K562 (cell line): ENCODE results near the gene FSHR. TPM values are rescaled to one million over a fixed set of nuclear protein-coding genes. Genes with fewer than 3 reads are reported as not detected.

Experiments
- ATAC-seq: fragments of 200-7000 bp; cut with Tn5 transposase; 3 replicates; pipeline ENCODE4 v1.9.1; 2020; ENCODE audit warnings: moderate library complexity
- BruUV-seq: library from RNA; stranded (reverse); fragments of 400-500 nt; replicated peaks from 2 replicates; lab custom pipeline; 2021; lab: Mats Ljungman, UMichigan
- CTCF ChIA-PET: fragments of 300-600 bp; formaldehyde crosslinking; extraction: SDS; loops from one replicate; lab custom pipeline; 2021; ENCODE audit warnings: low intra/inter-chr PET ratio; lab: Yijun Ruan, JAX
- POLR2A ChIA-PET: fragments of 300-600, 350-650 bp; sonication (Branson Sonifier 250); formaldehyde crosslinking; extraction: SDS; loops from one replicate; lab custom pipeline; 2021; ENCODE audit warnings: antibody characterized with exemption, inconsistent platforms; lab: Yijun Ruan, JAX
- DNase-seq, 4 experiments: peaks; one replicate each; pipeline versions ENCODE4 v3.0.0 to v3.0.0-alpha.2; 2011 to 2018; ENCODE audit warnings: low spot score in 3 of 4, mixed read lengths in 3 of 4; ENCODE audit errors: extremely low read depth in 1 of 4
- FAIRE-seq: peaks from 2 replicates; lab custom pipeline; 2011; peaks lifted over from hg19 to GRCh38; lab: Jason Lieb, UNC
- H2AFZ ChIP-seq: 2 replicates; pipeline ENCODE4 v1.6.0; 2011; ENCODE audit warnings: low read depth, low read length, control low read depth, inconsistent platforms
- H3K27ac ChIP-seq: fragments of 200-600 bp; 3 replicates; pipeline ENCODE4 v1.8.0; 2011; ENCODE audit warnings: low read depth, mild to moderate bottlenecking, control low read depth, inconsistent platforms, low read length, moderate library complexity, mixed read lengths; ENCODE audit errors: extremely low read depth
- H3K27me3 ChIP-seq, 2 experiments: fragments of 300-600 bp in 1 of 2; 2 replicates in 1 of 2; 3 replicates in 1 of 2; pipeline versions ENCODE4 v1.6.0 to v1.8.0; 2011; ENCODE audit warnings: inconsistent platforms in 2 of 2, low read length in 2 of 2, mild to moderate bottlenecking in 1 of 2, mixed read lengths in 1 of 2, moderate library complexity in 1 of 2; ENCODE audit not compliant: control insufficient read depth in 2 of 2, insufficient read depth in 2 of 2
- H3K36me3 ChIP-seq: fragments of 300-600 bp; 3 replicates; pipeline ENCODE4 v1.8.0; 2011; ENCODE audit warnings: mild to moderate bottlenecking, low read length, inconsistent platforms; ENCODE audit not compliant: control insufficient read depth, insufficient read depth
- H3K4me1 ChIP-seq, 2 experiments: fragments of 200-600 bp in 1 of 2; replicated peaks in 1 of 2; 2 replicates in 1 of 2; 3 replicates in 1 of 2; pipeline versions ENCODE4 v1.5.1 to v1.8.0; 2011; ENCODE audit warnings: inconsistent platforms in 2 of 2, low read length in 2 of 2, mild to moderate bottlenecking in 1 of 2, mixed read lengths in 1 of 2, moderate library complexity in 1 of 2; ENCODE audit not compliant: control insufficient read depth in 2 of 2, insufficient read depth in 2 of 2
- H3K4me2 ChIP-seq: 2 replicates; pipeline ENCODE4 v1.6.1; 2011; ENCODE audit warnings: low read length, control low read depth, inconsistent platforms, mixed read lengths; ENCODE audit not compliant: insufficient read depth
- H3K4me3 ChIP-seq: fragments of 200-600 bp; sonication (generic), shearing (Covaris generic); 2 replicates; pipeline ENCODE4 v1.5.1; 2016; ENCODE audit warnings: control low read depth, inconsistent platforms
- H3K79me2 ChIP-seq: fragments of 200-600 bp; 3 replicates; pipeline ENCODE4 v1.8.0; 2011; ENCODE audit warnings: low read length, inconsistent platforms; ENCODE audit not compliant: control insufficient read depth, insufficient read depth
- H3K9ac ChIP-seq, 2 experiments: 2 replicates each; pipeline versions ENCODE4 v1.6.0 to v1.6.1; 2011; ENCODE audit warnings: low read depth in 2 of 2, low read length in 2 of 2, control low read depth in 1 of 2, inconsistent platforms in 1 of 2, mild to moderate bottlenecking in 1 of 2, mixed read lengths in 1 of 2; ENCODE audit not compliant: insufficient read depth in 1 of 2
- H3K9me1 ChIP-seq: one replicate; pipeline ENCODE4 v1.6.0; 2011; ENCODE audit warnings: inconsistent platforms, mild to moderate bottlenecking, low read length, moderate library complexity; ENCODE audit not compliant: control insufficient read depth, insufficient read depth
- H3K9me3 ChIP-seq: replicated peaks from 2 replicates; pipeline ENCODE4 v1.5.1; 2011; ENCODE audit warnings: low read depth, low read length, inconsistent platforms; ENCODE audit not compliant: control insufficient read depth, insufficient read depth
- H4K20me1 ChIP-seq: replicated peaks from 2 replicates; pipeline ENCODE4 v1.6.1; 2011; ENCODE audit warnings: low read length, inconsistent platforms, mixed read lengths; ENCODE audit not compliant: control insufficient read depth, insufficient read depth
- CC2D1A ChIP-seq: fragments of 450-650 bp; IDR thresholded peaks from 2 replicates; pipeline ENCODE4 v1.6.1; 2017; ENCODE audit warnings: mild to moderate bottlenecking
- CCAR2 ChIP-seq: fragments of 200-400 bp; formaldehyde crosslinking; IDR thresholded peaks from 2 replicates; pipeline ENCODE4 v1.6.1; 2017; ENCODE audit warnings: mild to moderate bottlenecking, low read depth, low read length
- DLX4 ChIP-seq: fragments of 250-450 bp; sonication (Bioruptor Pico); IDR thresholded peaks from 2 replicates; pipeline ENCODE4 v1.6.1; 2021; ENCODE audit warnings: mild to moderate bottlenecking
- IRF2 ChIP-seq: sonication (generic); formaldehyde crosslinking; IDR thresholded peaks from 2 replicates; pipeline ENCODE4 v1.8.1; 2022; ENCODE audit warnings: mild to moderate bottlenecking, missing genetic modification reagents
- KLF13 ChIP-seq: fragments of 450-650 bp; IDR thresholded peaks from 2 replicates; pipeline ENCODE4 v1.6.1; 2016; ENCODE audit warnings: missing genetic modification characterization, low read depth, mild to moderate bottlenecking, missing compliant biosample characterization, moderate library complexity, borderline replicate concordance
- MTA3 ChIP-seq: fragments of 450-650 bp; formaldehyde crosslinking; IDR thresholded peaks from 2 replicates; pipeline ENCODE4 v1.6.1; 2017; ENCODE audit warnings: mild to moderate bottlenecking, borderline replicate concordance
- NELFE ChIP-seq: IDR thresholded peaks from 2 replicates; pipeline ENCODE4 v1.6.1; 2011; ENCODE audit warnings: mild to moderate bottlenecking; ENCODE audit not compliant: insufficient read depth, insufficient read length
- PBX2 ChIP-seq, 2 experiments: IDR thresholded peaks in 1 of 2; conservative IDR thresholded peaks in 1 of 2; 2 replicates each; pipeline ENCODE4 v1.6.1; 2016; ENCODE audit warnings: low read depth in 2 of 2, mild to moderate bottlenecking in 1 of 2, missing compliant biosample characterization in 1 of 2, missing genetic modification characterization in 1 of 2, moderate library complexity in 1 of 2
- SIN3B ChIP-seq: fragments of 450-650 bp; IDR thresholded peaks from 2 replicates; pipeline ENCODE4 v1.6.1; 2017; ENCODE audit warnings: low read depth, mild to moderate bottlenecking, moderate library complexity
- ZBTB11 ChIP-seq, 3 experiments: fragments of 200-800 bp in 1 of 3; fragments of 250-450 bp in 1 of 3; fragments of 450-650 bp in 1 of 3; sonication (Bioruptor Pico) in 1 of 3; sonication (Bioruptor generic) in 1 of 3; formaldehyde crosslinking in 1 of 3; IDR thresholded peaks; 2 replicates each; pipeline versions ENCODE4 v1.6.1 to v1.8.0; 2016 to 2022; ENCODE audit warnings: mild to moderate bottlenecking in 2 of 3, missing genetic modification characterization in 2 of 3, missing compliant biosample characterization in 1 of 3, moderate library complexity in 1 of 3
- ZBTB17 ChIP-seq: fragments of 450-650 bp; formaldehyde crosslinking; IDR thresholded peaks from 2 replicates; pipeline ENCODE4 v1.4.0; 2020; ENCODE audit warnings: mild to moderate bottlenecking
- ZFX ChIP-seq: sonication (generic); formaldehyde crosslinking; IDR thresholded peaks from 2 replicates; pipeline ENCODE4 v1.8.0; 2022; ENCODE audit warnings: mild to moderate bottlenecking, missing genetic modification reagents, moderate library complexity
- ZKSCAN1 ChIP-seq: fragments of 150-350 bp; IDR thresholded peaks from 2 replicates; pipeline ENCODE4 v1.6.1; 2016; ENCODE audit warnings: low read depth, low read length
- ZNF586 ChIP-seq: fragments of 450-650 bp; formaldehyde crosslinking; conservative IDR thresholded peaks from 2 replicates; pipeline ENCODE4 v1.4.0; 2020; ENCODE audit warnings: mild to moderate bottlenecking, moderate library complexity
- ZNF766 ChIP-seq: fragments of 200-800 bp; sonication (Bioruptor generic); conservative IDR thresholded peaks from 2 replicates; pipeline ENCODE4 v1.6.1; 2016; ENCODE audit warnings: missing genetic modification characterization, missing compliant biosample characterization
- WGBS: fragments of 100-300 bp; shearing (Covaris generic); methylation state at CpG from one replicate; pipeline ENCODE4 v1.1.6; 2016; ENCODE audit warnings: low coverage, mixed read lengths; ENCODE audit not compliant: insufficient coverage; ENCODE audit errors: missing lambda C conversion rate; 5-methylcytosine and 5-hydroxymethylcytosine counted together
- in situ Hi-C: fragments of 300-500 bp; cut with MboI; formaldehyde crosslinking; loops from 4 replicates; pipeline ENCODE4 v1.15.0; 2018; ENCODE audit warnings: inconsistent platforms, mixed read lengths
- intact Hi-C: fragments of 100-400 bp; cut with micrococcal nuclease; formaldehyde crosslinking; loops from 2 replicates; pipeline ENCODE4 v1.14.2; 2022
- polyA plus RNA-seq, 8 experiments: library from polyadenylated mRNA; depleted of rRNA in 4 of 8; stranded (reverse) in 5 of 8; unstranded in 3 of 8; fragments of >200 nt; fragmentation: Nextera tagmentation in 2 of 8; fragmentation: Illumina TruSeq in 1 of 8; extraction: Ambion mirVana in 2 of 8; extraction: Trizol in 1 of 8; gene quantifications; 2 replicates each; pipeline versions ENCODE4 v1.2.1 to v1.2.3, GENCODE V29; 2011 to 2014; ENCODE audit warnings: inconsistent platforms in 1 of 8, missing spikeins in 1 of 8
- total RNA-seq, 7 experiments: library from RNA; depleted of rRNA in 6 of 7; stranded (reverse); fragments of >200 nt in 6 of 7; fragmentation: Illumina TruSeq in 2 of 7; extraction: Trizol in 2 of 7; gene quantifications; 2 replicates each; pipeline versions ENCODE4 v1.2.1 to v1.2.3, GENCODE V29; 2011 to 2021; ENCODE audit warnings: low replicate concordance in 1 of 7

FSHR gene
- total and polyA plus RNA-seq, 9 of the 15 experiments (the other 6 are each of a cell fraction or from before 2014, with no cell fraction given), result not detected

- no peak overlapping the region for H3K4me3 ChIP-seq
- no peaks in the 10 kb centered on the region for H4K20me1 ChIP-seq
- FAIRE-seq (no peak), DNase-seq (no peak), ATAC-seq (no peak)
- no peaks in the 10 kb centered on the region for H3K36me3 ChIP-seq
- H3K27ac ChIP-seq, result no peak overlapping the region
- intact Hi-C loops, result no loop called here
- no peak overlapping the region for H2AFZ ChIP-seq
- no peak overlapping the region for H3K4me2 ChIP-seq
- no peaks in the 10 kb centered on the region for H3K27me3 ChIP-seq
- H3K9me1 ChIP-seq, result no peaks in the 10 kb centered on the region
- POLR2A ChIA-PET, result interaction anchor here (0.6 kb wide), 1 partner anchor 116 kb away, joined by 4 read pairs; no protein-coding TSS in a partner anchor
- WGBS, result 0% methylated on average over 2 of the region's 2 CpGs
- no peak overlapping the region for H3K9ac ChIP-seq
- BruUV-seq, result no TSS peak
- H3K79me2 ChIP-seq, result no peaks in the 10 kb centered on the region
- no peaks in the 10 kb centered on the region for H3K4me1 ChIP-seq
- in situ Hi-C loops, result no loop called here
- CTCF ChIA-PET, result no interaction called here
- H3K9me3 ChIP-seq, result no peaks in the 10 kb centered on the region
- TF ChIP-seq ZFX (CRISPR knock-in tag), result no peak
- no peak for TF ChIP-seq KLF13 (tag)
- no peak for TF ChIP-seq PBX2 (CRISPR knock-in tag; IDR thresholded peaks at IDR 0.05; ENCODE audit: low read depth)
- TF ChIP-seq PBX2 (tag; conservative IDR thresholded peaks at IDR 0.05; ENCODE audit: low read depth), result no peak
- TF ChIP-seq MTA3, result no peak
- no peak for TF ChIP-seq ZNF766 (CRISPR knock-in tag)
- TF ChIP-seq CCAR2, result no peak
- no peak for TF ChIP-seq CC2D1A
- TF ChIP-seq SIN3B, result no peak
- TF ChIP-seq IRF2 (CRISPR knock-in tag), result no peak
- TF ChIP-seq ZBTB11 (CRISPR knock-in tag; IDR thresholded peaks at IDR 0.05), result no peak
- TF ChIP-seq ZNF586 (CRISPR knock-in tag), result no peak
- no peak for TF ChIP-seq ZBTB17 (CRISPR knock-in tag)
- TF ChIP-seq DLX4 (CRISPR knock-in tag), result no peak
- TF ChIP-seq NELFE, result no peak
- no peak for TF ChIP-seq ZKSCAN1
Observed at GRCh38 chr2:49111006-49111405, 43.3 kb downstream of the FSHR start.
